ENCODE data around the gene YWHAH. TPM values are rescaled to one million over a fixed set of nuclear protein-coding genes. Genes with fewer than 3 reads are reported as not detected.

The YWHAH gene
- total and polyA plus RNA-seq, 9 of the 15 experiments (the other 6 are each of a cell fraction or from before 2014, with no cell fraction given): 32.0 to 177 (median 114) TPM

GRCh38 chr22:31956360-31956759, 12.0 kb downstream of the YWHAH start (continued):
- no peak for TF ChIP-seq ZNF232 (CRISPR knock-in tag; IDR thresholded peaks at IDR 0.05)

GRCh38 chr22:31957970-31958594, 13.7 kb downstream of the YWHAH start:
- peaks cover 26% of the 10 kb centered on the region for H4K20me1 ChIP-seq (replicated peaks; ENCODE audit: control insufficient read depth, insufficient read depth, low read length)
- no peaks in the 10 kb centered on the region for H3K27me3 ChIP-seq (ENCODE audit: control insufficient read depth in 2 of 2, insufficient read depth in 2 of 2, low read length in 2 of 2)
- no peak overlapping the region for H2AFZ ChIP-seq (ENCODE audit: low read depth, low read length)
- H3K9me3 ChIP-seq (replicated peaks; ENCODE audit: control insufficient read depth, insufficient read depth, low read depth, low read length): no peaks in the 10 kb centered on the region
- ATAC-seq (peak; percentile 13; the same call in 2 of the 3 replicates), DNase-seq (ENCODE audit: extremely low read depth in 1 of 4, low spot score in 3 of 4) (no peak), FAIRE-seq (no peak)
- in situ Hi-C loops (cut with MboI): no loop called here
- intact Hi-C loops (cut with micrococcal nuclease): no loop called here
- ChIA-PET POLR2A (no interaction called here), CTCF (ENCODE audit: low intra/inter-chr PET ratio) (no interaction called here)
- H3K9me1 ChIP-seq (ENCODE audit: control insufficient read depth, insufficient read depth, low read length): peaks cover 4% of the 10 kb centered on the region
- H3K4me3 ChIP-seq: no peak overlapping the region
- peaks cover 32% of the 10 kb centered on the region for H3K79me2 ChIP-seq (ENCODE audit: control insufficient read depth, insufficient read depth, low read length)
- H3K9ac ChIP-seq (ENCODE audit: insufficient read depth in 1 of 2, low read depth in 2 of 2, low read length in 2 of 2): no peak overlapping the region
- no TSS peak for BruUV-seq (replicated peaks)
- no peak overlapping the region for H3K4me2 ChIP-seq (ENCODE audit: insufficient read depth, low read length)
- H3K27ac ChIP-seq (ENCODE audit: extremely low read depth, low read depth, low read length): no peak overlapping the region
- peaks cover 50% of the 10 kb centered on the region for H3K36me3 ChIP-seq (ENCODE audit: control insufficient read depth, insufficient read depth, low read length)
- no peaks in the 10 kb centered on the region; a peak in 1 of 5 replicates for H3K4me1 ChIP-seq (replicated peaks in 1 of 2; ENCODE audit: control insufficient read depth in 2 of 2, insufficient read depth in 2 of 2, low read length in 2 of 2)
- 67% methylated on average over 8 of the region's 9 CpGs for WGBS (ENCODE audit: insufficient coverage, low coverage, missing lambda C conversion rate)
- TF ChIP-seq YY1 (IDR thresholded peaks at IDR 0.05; ENCODE audit: borderline replicate concordance in 1 of 3, control insufficient read depth in 1 of 3, extremely low read depth in 1 of 3, insufficient read depth in 3 of 3, insufficient read length in 1 of 3, insufficient replicate concordance in 2 of 3, low read depth in 1 of 3, low read length in 2 of 3) (no peak), KLF13 (tag; IDR thresholded peaks at IDR 0.05; ENCODE audit: borderline replicate concordance, low read depth) (no peak), PHB2 (IDR thresholded peaks at IDR 0.05; ENCODE audit: low read depth) (no peak), POLR2B (IDR thresholded peaks at IDR 0.05; ENCODE audit: low read depth, partially characterized antibody) (peak; percentile 58), FIP1L1 (IDR thresholded peaks at IDR 0.05; ENCODE audit: low read depth, low read length, poor library complexity, severe bottlenecking) (no peak), POLR2AphosphoS2 (IDR thresholded peaks at IDR 0.05; ENCODE audit: low read length) (0 out of 2 replicates have a peak, but pooled peaks have one; percentile 30), SUPT5H (IDR thresholded peaks at IDR 0.05) (peak; percentile 45), KLF10 (CRISPR knock-in tag; IDR thresholded peaks at IDR 0.05) (no peak), TCFL5 (CRISPR knock-in tag; conservative IDR thresholded peaks at IDR 0.05) (no peak), SMARCE1 (IDR thresholded peaks at IDR 0.05) (no peak), ELF1 (tag; IDR thresholded peaks at IDR 0.05) (no peak)
- TF ChIP-seq, protein P1, sequence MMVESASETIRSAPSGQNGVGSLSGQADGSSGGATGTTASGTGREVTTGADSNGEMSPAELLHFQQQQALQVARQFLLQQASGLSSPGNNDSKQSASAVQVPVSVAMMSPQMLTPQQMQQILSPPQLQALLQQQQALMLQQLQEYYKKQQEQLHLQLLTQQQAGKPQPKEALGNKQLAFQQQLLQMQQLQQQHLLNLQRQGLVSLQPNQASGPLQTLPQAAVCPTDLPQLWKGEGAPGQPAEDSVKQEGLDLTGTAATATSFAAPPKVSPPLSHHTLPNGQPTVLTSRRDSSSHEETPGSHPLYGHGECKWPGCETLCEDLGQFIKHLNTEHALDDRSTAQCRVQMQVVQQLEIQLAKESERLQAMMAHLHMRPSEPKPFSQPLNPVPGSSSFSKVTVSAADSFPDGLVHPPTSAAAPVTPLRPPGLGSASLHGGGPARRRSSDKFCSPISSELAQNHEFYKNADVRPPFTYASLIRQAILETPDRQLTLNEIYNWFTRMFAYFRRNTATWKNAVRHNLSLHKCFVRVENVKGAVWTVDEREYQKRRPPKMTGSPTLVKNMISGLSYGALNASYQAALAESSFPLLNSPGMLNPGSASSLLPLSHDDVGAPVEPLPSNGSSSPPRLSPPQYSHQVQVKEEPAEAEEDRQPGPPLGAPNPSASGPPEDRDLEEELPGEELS (CRISPR knock-in tag; IDR thresholded peaks at IDR 0.05; ENCODE audit: borderline replicate concordance): no peak
- TF ChIP-seq, protein P2, sequence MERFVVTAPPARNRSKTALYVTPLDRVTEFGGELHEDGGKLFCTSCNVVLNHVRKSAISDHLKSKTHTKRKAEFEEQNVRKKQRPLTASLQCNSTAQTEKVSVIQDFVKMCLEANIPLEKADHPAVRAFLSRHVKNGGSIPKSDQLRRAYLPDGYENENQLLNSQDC (CRISPR knock-in tag; IDR thresholded peaks at IDR 0.05): no peak
- TF ChIP-seq, protein P3, sequence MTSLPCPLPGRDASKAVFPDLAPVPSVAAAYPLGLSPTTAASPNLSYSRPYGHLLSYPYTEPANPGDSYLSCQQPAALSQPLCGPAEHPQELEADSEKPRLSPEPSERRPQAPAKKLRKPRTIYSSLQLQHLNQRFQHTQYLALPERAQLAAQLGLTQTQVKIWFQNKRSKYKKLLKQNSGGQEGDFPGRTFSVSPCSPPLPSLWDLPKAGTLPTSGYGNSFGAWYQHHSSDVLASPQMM (CRISPR knock-in tag; IDR thresholded peaks at IDR 0.05): no peak
